IMR-90 (cell line): ENCODE measurements around the gene IFNA17. TPM values are rescaled to one million over a fixed set of nuclear protein-coding genes. Genes with fewer than 3 reads are reported as not detected.

Source experiments
- ATAC-seq: fragments of 200-7000 bp; cut with Tn5 transposase; 2 replicates; pipeline ENCODE4 v1.9.1; 2020; ENCODE audit warnings: low read depth, mild to moderate bottlenecking, moderate library complexity
- BruUV-seq: library from RNA; stranded (reverse); fragments of 400-500 nt; replicated peaks from 2 replicates; lab custom pipeline; 2021; lab: Mats Ljungman, UMichigan
- CTCF ChIA-PET: fragments of 300-600 bp; formaldehyde crosslinking; extraction: SDS; loops from one replicate; lab custom pipeline; 2021; ENCODE audit warnings: antibody characterized with exemption; lab: Yijun Ruan, JAX
- POLR2A ChIA-PET: fragments of 300-600 bp; sonication (Branson Sonifier 250); formaldehyde crosslinking; loops from one replicate; lab custom pipeline; 2022; ENCODE audit warnings: antibody characterized with exemption; ENCODE audit not compliant: unreplicated experiment; lab: Charles Lee
- DNase-seq: peaks from one replicate; pipeline ENCODE4 v3.0.0; 2013
- H2AFZ ChIP-seq: replicated peaks from 2 replicates; pipeline ENCODE3; 2013; ENCODE audit warnings: low read length, mild to moderate bottlenecking; ENCODE audit not compliant: poor library complexity
- H2AK5ac ChIP-seq: 2 replicates; pipeline ENCODE4 v1.6.1; 2013; ENCODE audit warnings: low read depth, low read length, inconsistent platforms
- H2AK9ac ChIP-seq: replicated peaks from 2 replicates; pipeline ENCODE3; 2013; ENCODE audit warnings: mild to moderate bottlenecking, low read depth, low read length, moderate library complexity; ENCODE audit not compliant: poor library complexity
- H2BK120ac ChIP-seq: 2 replicates; pipeline ENCODE4 v1.6.1; 2013; ENCODE audit warnings: low read depth, low read length, inconsistent platforms
- H2BK15ac ChIP-seq: 3 replicates; pipeline ENCODE4 v1.6.1; 2013; ENCODE audit warnings: low read depth, low read length, inconsistent platforms
- H2BK20ac ChIP-seq: 2 replicates; pipeline ENCODE4 v1.6.1; 2013; ENCODE audit warnings: low read depth, mild to moderate bottlenecking, inconsistent platforms, low read length, moderate library complexity
- H2BK5ac ChIP-seq: 2 replicates; pipeline ENCODE4 v1.6.1; 2013; ENCODE audit warnings: mild to moderate bottlenecking, low read depth, low read length, inconsistent platforms; ENCODE audit not compliant: poor library complexity, severe bottlenecking
- H3K14ac ChIP-seq: replicated peaks from 2 replicates; pipeline ENCODE4 v1.6.1; 2013; ENCODE audit warnings: low read depth, low read length, inconsistent platforms
- H3K18ac ChIP-seq: 2 replicates; pipeline ENCODE4 v1.6.1; 2013; ENCODE audit warnings: low read depth, low read length, control low read depth
- H3K23ac ChIP-seq: 2 replicates; pipeline ENCODE4 v1.6.1; 2013; ENCODE audit warnings: low read depth, low read length, inconsistent platforms
- H3K27ac ChIP-seq: 2 replicates; pipeline ENCODE4 v1.5.1; 2013; ENCODE audit warnings: mild to moderate bottlenecking, control low read depth, low read length; ENCODE audit not compliant: insufficient read depth
- H3K27me3 ChIP-seq: 2 replicates; pipeline ENCODE4 v1.6.1; 2013; ENCODE audit warnings: low read length; ENCODE audit not compliant: control insufficient read depth, insufficient read depth
- H3K36me3 ChIP-seq: 2 replicates; pipeline ENCODE4 v1.6.1; 2013; ENCODE audit warnings: low read length, mixed read lengths; ENCODE audit not compliant: control insufficient read depth, insufficient read depth
- H3K4ac ChIP-seq: 2 replicates; pipeline ENCODE4 v1.6.1; 2013; ENCODE audit warnings: low read depth, low read length, inconsistent platforms
- H3K4me1 ChIP-seq: 2 replicates; pipeline ENCODE4 v1.6.1; 2013; ENCODE audit warnings: low read length, mixed read lengths; ENCODE audit not compliant: control insufficient read depth, insufficient read depth
- H3K4me2 ChIP-seq: 2 replicates; pipeline ENCODE4 v1.6.1; 2013; ENCODE audit warnings: low read depth, mild to moderate bottlenecking, control low read depth, low read length, moderate library complexity
- H3K4me3 ChIP-seq: 2 replicates; pipeline ENCODE4 v1.5.1; 2013; ENCODE audit warnings: low read depth, mild to moderate bottlenecking, control low read depth, low read length, moderate library complexity; ENCODE audit not compliant: insufficient read depth
- H3K56ac ChIP-seq: 2 replicates; pipeline ENCODE4 v1.6.1; 2013; ENCODE audit warnings: low read length, inconsistent platforms; ENCODE audit not compliant: insufficient read depth; ENCODE audit errors: extremely low read depth
- H3K79me1 ChIP-seq, 2 experiments: 2 replicates each; pipeline ENCODE4 v1.6.1; 2013; ENCODE audit warnings: low read length in 2 of 2, inconsistent platforms in 1 of 2, low read depth in 1 of 2
- H3K9ac ChIP-seq: 2 replicates; pipeline ENCODE4 v1.6.1; 2013; ENCODE audit warnings: low read depth, low read length, control low read depth
- H3K9me1 ChIP-seq: 2 replicates; pipeline ENCODE4 v1.6.1; 2013; ENCODE audit warnings: low read length, inconsistent platforms; ENCODE audit not compliant: insufficient read depth
- H3K9me3 ChIP-seq: 2 replicates; pipeline ENCODE4 v1.6.1; 2013; ENCODE audit warnings: low read length; ENCODE audit not compliant: control insufficient read depth, insufficient read depth
- H4K20me1 ChIP-seq: 2 replicates; pipeline ENCODE4 v1.6.1; 2013; ENCODE audit warnings: low read length, inconsistent platforms; ENCODE audit not compliant: insufficient read depth
- H4K5ac ChIP-seq: 2 replicates; pipeline ENCODE4 v1.6.1; 2013; ENCODE audit warnings: mild to moderate bottlenecking, low read depth, low read length, control low read depth
- H4K8ac ChIP-seq, 2 experiments: 2 replicates each; pipeline ENCODE4 v1.6.1; 2013; ENCODE audit warnings: low read depth in 2 of 2, low read length in 2 of 2, control low read depth in 1 of 2, inconsistent platforms in 1 of 2
- H4K91ac ChIP-seq: 2 replicates; pipeline ENCODE4 v1.6.1; 2013; ENCODE audit warnings: low read depth, low read length, inconsistent platforms; ENCODE audit not compliant: insufficient read depth
- BHLHE40 ChIP-seq: fragments of 150-350 bp; IDR thresholded peaks from 2 replicates; pipeline ENCODE4 v1.6.1; 2016; ENCODE audit warnings: mild to moderate bottlenecking, low read depth, low read length
- CEBPB ChIP-seq: IDR thresholded peaks from 2 replicates; pipeline ENCODE4 v1.6.1; 2012; ENCODE audit warnings: low read depth, low read length, improper control_type of control experiment
- CHD1 ChIP-seq: IDR thresholded peaks from 2 replicates; pipeline ENCODE4 v1.6.1; 2012; ENCODE audit warnings: low read depth, low read length, improper control_type of control experiment
- FOS ChIP-seq: fragments of 150-350 bp; IDR thresholded peaks from 2 replicates; pipeline ENCODE4 v1.6.1; 2016; ENCODE audit warnings: low read depth, low read length
- MAFK ChIP-seq: IDR thresholded peaks from 2 replicates; pipeline ENCODE4 v1.6.1; 2012; ENCODE audit warnings: low read depth, low read length, improper control_type of control experiment
- MAZ ChIP-seq: IDR thresholded peaks from 2 replicates; pipeline ENCODE4 v1.6.1; 2012; ENCODE audit warnings: low read depth, mild to moderate bottlenecking, low read length, improper control_type of control experiment, moderate library complexity, borderline replicate concordance
- NFE2L2 ChIP-seq: fragments of 150-350 bp; IDR thresholded peaks from 2 replicates; pipeline ENCODE4 v1.6.1; 2016; ENCODE audit warnings: low read depth, mild to moderate bottlenecking, low read length
- POLR2A ChIP-seq: IDR thresholded peaks from 2 replicates; pipeline ENCODE4 v1.6.1; 2012; ENCODE audit warnings: mild to moderate bottlenecking, low read depth, low read length
- RAD21 ChIP-seq: IDR thresholded peaks from 2 replicates; pipeline ENCODE4 v1.6.1; 2012; ENCODE audit warnings: low read length, improper control_type of control experiment
- RCOR1 ChIP-seq: IDR thresholded peaks from 2 replicates; pipeline ENCODE4 v1.6.1; 2012; ENCODE audit warnings: mild to moderate bottlenecking, low read length, improper control_type of control experiment; ENCODE audit not compliant: insufficient replicate concordance
- RFX5 ChIP-seq: IDR thresholded peaks from 2 replicates; pipeline ENCODE4 v1.8.0; 2012; ENCODE audit warnings: low read depth, mild to moderate bottlenecking, low read length, moderate library complexity
- SMC3 ChIP-seq: fragments of 150-350 bp; IDR thresholded peaks from 2 replicates; pipeline ENCODE4 v1.6.1; 2016; ENCODE audit warnings: low read depth, mild to moderate bottlenecking, antibody characterized with exemption, low read length, moderate library complexity
- WGBS, 2 experiments: methylation state at CpG; one replicate each; pipeline versions ENCODE4 v1.1.5 to v1.1.7; 2013; ENCODE audit warnings: missing lambda C conversion rate in 2 of 2; ENCODE audit not compliant: insufficient read length in 1 of 2; ENCODE audit errors: extremely low coverage in 2 of 2; 5-methylcytosine and 5-hydroxymethylcytosine counted together
- dilution Hi-C: fragments of 300-500 bp; cut with HindIII; formaldehyde crosslinking; loops from one replicate; pipeline ENCODE4 v1.14.3; 2018; ENCODE audit warnings: low sequenced_read_pairs; ENCODE audit not compliant: unreplicated experiment
- in situ Hi-C: fragments of 300-500 bp; cut with MboI; formaldehyde crosslinking; loops from 3 replicates; pipeline ENCODE4 v1.14.3; 2019; ENCODE audit warnings: low sequenced_read_pairs, inconsistent platforms, mixed read lengths
- intact Hi-C: fragments of 100-400 bp; cut with micrococcal nuclease; formaldehyde crosslinking; loops from 2 replicates; pipeline ENCODE4 v1.10.0; 2022
- polyA plus RNA-seq, 3 experiments: library from polyadenylated mRNA; depleted of rRNA; stranded (reverse); fragments of >200 nt; gene quantifications; 2 replicates each; pipeline ENCODE4 v1.2.3, GENCODE V29; 2012; ENCODE audit warnings: low replicate concordance in 1 of 3
- total RNA-seq: library from RNA; depleted of rRNA; stranded (reverse); fragments of >200 nt; gene quantifications from 2 replicates; pipeline ENCODE4 v1.2.3, GENCODE V29; 2012
- TF ChIP-seq, protein P1 (sequence below): fragments of 150-350 bp; IDR thresholded peaks from 2 replicates; pipeline ENCODE4 v1.6.1; 2016; ENCODE audit warnings: low read depth, mild to moderate bottlenecking, low read length, moderate library complexity, borderline replicate concordance
- TF ChIP-seq, protein P2 (sequence below): fragments of 150-350 bp; IDR thresholded peaks from 2 replicates; pipeline ENCODE4 v1.6.1; 2017; ENCODE audit warnings: mild to moderate bottlenecking, antibody characterized with exemption, low read length, low read depth
- TF ChIP-seq, protein P3 (sequence below): conservative IDR thresholded peaks from 2 replicates; pipeline ENCODE4 v1.5.1; 2012; ENCODE audit warnings: mild to moderate bottlenecking, low read depth, low read length, improper control_type of control experiment

IFNA17 gene
- total and polyA plus RNA-seq, 2 of the 4 experiments (the other 2 are of a cell fraction): not detected

DNA sequence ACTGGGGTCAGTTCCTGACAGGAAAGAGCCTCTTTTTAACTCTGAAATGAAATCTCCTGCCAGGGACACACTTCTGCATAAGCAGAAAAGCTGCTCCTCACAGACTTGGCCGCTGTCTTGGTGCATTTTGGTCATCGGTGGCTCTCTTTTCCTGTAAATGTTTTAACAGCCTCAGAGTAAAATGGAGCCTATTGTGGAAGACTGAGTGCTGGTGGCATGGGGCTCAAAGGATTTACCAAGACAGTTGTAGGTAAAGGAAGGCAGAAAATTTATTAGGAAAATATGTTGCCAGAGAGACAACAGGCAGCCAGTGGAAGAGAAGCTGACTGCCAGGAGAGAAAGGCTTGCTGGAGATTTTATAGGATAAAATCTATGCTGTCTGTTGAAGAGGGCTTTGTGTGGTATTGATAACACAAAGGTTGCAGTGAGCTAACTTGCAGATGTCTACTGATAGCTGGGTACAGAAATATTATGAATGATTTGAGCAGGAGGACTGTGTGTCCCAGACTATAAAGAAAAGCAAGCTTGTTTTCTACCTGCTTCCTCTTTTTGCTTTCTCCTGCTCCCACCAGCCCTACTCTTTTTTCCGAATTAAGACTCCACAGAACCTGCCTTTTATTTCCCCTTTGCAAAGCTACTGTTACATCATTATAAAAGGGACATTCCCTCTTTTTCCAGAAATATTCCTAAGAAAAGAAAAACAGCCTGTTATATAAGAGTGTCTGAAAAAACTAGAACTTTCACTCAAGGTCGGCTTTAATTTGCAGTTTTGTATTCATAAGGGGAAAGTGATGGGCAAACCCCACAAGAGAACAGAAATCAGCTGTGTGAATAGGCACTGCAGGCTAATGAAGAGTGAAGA lies 39.7 kb upstream of the IFNA17 start:
- in situ Hi-C loops (no loop called here), dilution Hi-C loops (no loop called here), intact Hi-C loops (no loop called here)
- Histone ChIP-seq H3K27me3 (peaks cover 1% of the 10 kb centered on the region; the same call in 1 of the 2 replicates), H4K8ac (no peak overlapping the region), H2AK9ac (no peak overlapping the region), H3K9me1 (no peaks in the 10 kb centered on the region), H3K27ac (no peak overlapping the region), H3K18ac (no peak overlapping the region), H2BK5ac (no peak overlapping the region), H3K56ac (no peak overlapping the region), H4K91ac (no peak overlapping the region), H3K9me3 (no peaks in the 10 kb centered on the region), H3K79me1 (no peaks in the 10 kb centered on the region), H4K20me1 (no peaks in the 10 kb centered on the region), H3K4me3 (no peak overlapping the region), H2BK120ac (no peak overlapping the region), H3K36me3 (no peaks in the 10 kb centered on the region), H2BK15ac (no peak overlapping the region), H3K14ac (no peak overlapping the region), H3K23ac (no peak overlapping the region), H3K4me1 (no peaks in the 10 kb centered on the region), H3K4me2 (no peak overlapping the region), H3K4ac (no peak overlapping the region), H3K9ac (no peak overlapping the region), H4K5ac (no peak overlapping the region), H2BK20ac (no peak overlapping the region), H2AK5ac (no peak overlapping the region), H2AFZ (no peak overlapping the region)
- no peak for DNase-seq
- POLR2A ChIA-PET: no interaction called here
- ATAC-seq: no peak
- WGBS, 2 experiments: no CpG with 5 or more reads among the region's 4 CpGs
- BruUV-seq: no TSS peak
- CTCF ChIA-PET: interaction anchor here (0.6 kb wide), 1 partner anchor 396 kb away, joined by 10 read pairs; no protein-coding TSS in a partner anchor
- TF ChIP-seq RFX5 (no peak), CEBPB (no peak), RCOR1 (no peak), NFE2L2 (no peak), RAD21 (no peak), CHD1 (no peak), SMC3 (no peak), BHLHE40 (no peak), POLR2A (no peak), MAFK (no peak), MAZ (no peak), FOS (no peak)
- TF ChIP-seq, protein P1, sequence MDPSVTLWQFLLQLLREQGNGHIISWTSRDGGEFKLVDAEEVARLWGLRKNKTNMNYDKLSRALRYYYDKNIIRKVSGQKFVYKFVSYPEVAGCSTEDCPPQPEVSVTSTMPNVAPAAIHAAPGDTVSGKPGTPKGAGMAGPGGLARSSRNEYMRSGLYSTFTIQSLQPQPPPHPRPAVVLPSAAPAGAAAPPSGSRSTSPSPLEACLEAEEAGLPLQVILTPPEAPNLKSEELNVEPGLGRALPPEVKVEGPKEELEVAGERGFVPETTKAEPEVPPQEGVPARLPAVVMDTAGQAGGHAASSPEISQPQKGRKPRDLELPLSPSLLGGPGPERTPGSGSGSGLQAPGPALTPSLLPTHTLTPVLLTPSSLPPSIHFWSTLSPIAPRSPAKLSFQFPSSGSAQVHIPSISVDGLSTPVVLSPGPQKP: no peak
- TF ChIP-seq, protein P2, sequence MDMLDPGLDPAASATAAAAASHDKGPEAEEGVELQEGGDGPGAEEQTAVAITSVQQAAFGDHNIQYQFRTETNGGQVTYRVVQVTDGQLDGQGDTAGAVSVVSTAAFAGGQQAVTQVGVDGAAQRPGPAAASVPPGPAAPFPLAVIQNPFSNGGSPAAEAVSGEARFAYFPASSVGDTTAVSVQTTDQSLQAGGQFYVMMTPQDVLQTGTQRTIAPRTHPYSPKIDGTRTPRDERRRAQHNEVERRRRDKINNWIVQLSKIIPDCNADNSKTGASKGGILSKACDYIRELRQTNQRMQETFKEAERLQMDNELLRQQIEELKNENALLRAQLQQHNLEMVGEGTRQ: no peak
- TF ChIP-seq, protein P3, sequence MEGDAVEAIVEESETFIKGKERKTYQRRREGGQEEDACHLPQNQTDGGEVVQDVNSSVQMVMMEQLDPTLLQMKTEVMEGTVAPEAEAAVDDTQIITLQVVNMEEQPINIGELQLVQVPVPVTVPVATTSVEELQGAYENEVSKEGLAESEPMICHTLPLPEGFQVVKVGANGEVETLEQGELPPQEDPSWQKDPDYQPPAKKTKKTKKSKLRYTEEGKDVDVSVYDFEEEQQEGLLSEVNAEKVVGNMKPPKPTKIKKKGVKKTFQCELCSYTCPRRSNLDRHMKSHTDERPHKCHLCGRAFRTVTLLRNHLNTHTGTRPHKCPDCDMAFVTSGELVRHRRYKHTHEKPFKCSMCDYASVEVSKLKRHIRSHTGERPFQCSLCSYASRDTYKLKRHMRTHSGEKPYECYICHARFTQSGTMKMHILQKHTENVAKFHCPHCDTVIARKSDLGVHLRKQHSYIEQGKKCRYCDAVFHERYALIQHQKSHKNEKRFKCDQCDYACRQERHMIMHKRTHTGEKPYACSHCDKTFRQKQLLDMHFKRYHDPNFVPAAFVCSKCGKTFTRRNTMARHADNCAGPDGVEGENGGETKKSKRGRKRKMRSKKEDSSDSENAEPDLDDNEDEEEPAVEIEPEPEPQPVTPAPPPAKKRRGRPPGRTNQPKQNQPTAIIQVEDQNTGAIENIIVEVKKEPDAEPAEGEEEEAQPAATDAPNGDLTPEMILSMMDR: no peak
